Measurements from ENCODE around the gene CAMK2G. TPM values are rescaled to one million over a fixed set of nuclear protein-coding genes. Genes with fewer than 3 reads are reported as not detected.

CAMK2G gene
- polyA plus RNA-seq, 1 of the 3 experiments (the other 2 are of a cell fraction), result 41.4 TPM

- TF ChIP-seq MXI1 (IDR thresholded peaks at IDR 0.05; ENCODE audit: low read depth, low read length), result no peak
- TF ChIP-seq TAF1 (IDR thresholded peaks at IDR 0.05; ENCODE audit: borderline replicate concordance, low read depth, low read length), result no peak; the same call in 1 of the 2 replicates
- TF ChIP-seq EP300 (IDR thresholded peaks at IDR 0.05; ENCODE audit: borderline replicate concordance in 1 of 2, low read depth in 1 of 2, low read length in 1 of 2), result peak in 1 of 2 experiments; percentile 92; a peak in 2 of 4 replicates
- TF ChIP-seq TCF12 (IDR thresholded peaks at IDR 0.05), result peak; percentile 97
- TF ChIP-seq GATA2 (CRISPR knock-in tag; IDR thresholded peaks at IDR 0.05), result no peak
- TF ChIP-seq POLR2AphosphoS5 (IDR thresholded peaks at IDR 0.05; ENCODE audit: low read depth, low read length), result peak; percentile 63; the same call in 1 of the 2 replicates
- TF ChIP-seq RXRA (IDR thresholded peaks at IDR 0.05; ENCODE audit: borderline replicate concordance, low read depth), result peak; percentile 88; the same call in 1 of the 2 replicates
- no peak for TF ChIP-seq USF2 (IDR thresholded peaks at IDR 0.05; ENCODE audit: borderline replicate concordance, low read depth, low read length)
- no peak for TF ChIP-seq CHD2 (IDR thresholded peaks at IDR 0.05; ENCODE audit: low read length, partially characterized antibody)
- no peak for TF ChIP-seq FOXJ3 (CRISPR knock-in tag; IDR thresholded peaks at IDR 0.05)
- TF ChIP-seq CTCF (IDR thresholded peaks at IDR 0.05), result no peak
- no peak; the same call in 1 of the 2 replicates for TF ChIP-seq YY1 (IDR thresholded peaks at IDR 0.05; ENCODE audit: low read depth)
- no peak for TF ChIP-seq RFX5 (IDR thresholded peaks at IDR 0.05; ENCODE audit: low read length)
- TF ChIP-seq REST (IDR thresholded peaks at IDR 0.05; ENCODE audit: low read depth, low read length), result peak; percentile 65
- no peak for TF ChIP-seq ELF1 (IDR thresholded peaks at IDR 0.05)
- TF ChIP-seq GABPA (IDR thresholded peaks at IDR 0.05; ENCODE audit: low read depth), result no peak
- no peak for TF ChIP-seq MEF2A (IDR thresholded peaks at IDR 0.05; ENCODE audit: borderline replicate concordance, low read depth)
- TF ChIP-seq RAD21 (IDR thresholded peaks at IDR 0.05; ENCODE audit: low read length), result no peak
Measured at GRCh38 chr10:73899423-73899822, 25.1 kb upstream of the CAMK2G start (continued).
